Left lung (tissue), 10 donors: Measurements from ENCODE around the gene CDH22. TPM values are rescaled to one million over a fixed set of nuclear protein-coding genes. Genes with fewer than 3 reads are reported as not detected.

ENCODE experiments used
- ATAC-seq: fragments of 200-7000 bp; cut with Tn5 transposase; one replicate; pipeline ENCODE4 v1.9.1; 2020; ENCODE audit warnings: moderate library complexity
- DNase-seq, 4 donors: peaks; one replicate each; pipeline ENCODE4 v3.0.0-alpha.2; 2013 to 2020
- H3K27ac ChIP-seq, 2 donors: fragments of 200-600 bp; sonication (generic) in 1 of 2; one replicate each; pipeline versions ENCODE4 v1.5.0 to v1.8.0; 2020 to 2021
- H3K27me3 ChIP-seq, 2 donors: fragments of 200-600 bp; sonication (generic) in 1 of 2; one replicate each; pipeline versions ENCODE4 v1.5.0 to v1.8.0; 2020 to 2021
- H3K36me3 ChIP-seq, 2 donors: fragments of 200-600 bp; sonication (generic) in 1 of 2; one replicate each; pipeline versions ENCODE4 v1.5.0 to v1.8.0; 2020 to 2021
- H3K4me1 ChIP-seq, 2 donors: fragments of 200-600 bp; one replicate each; pipeline ENCODE4 v1.8.0; 2021
- H3K4me3 ChIP-seq, 2 donors: fragments of 200-600 bp; sonication (generic) in 1 of 2; one replicate each; pipeline versions ENCODE4 v1.5.0 to v1.8.0; 2020 to 2021; ENCODE audit warnings: mild to moderate bottlenecking in 1 of 2
- H3K9me3 ChIP-seq, 2 donors: fragments of 200-600 bp; sonication (generic) in 1 of 2; one replicate each; pipeline versions ENCODE4 v1.5.0 to v1.8.0; 2020 to 2021
- CTCF ChIP-seq, 2 donors: fragments of 200-600 bp; sonication (generic) in 1 of 2; IDR thresholded peaks; one replicate each; pipeline versions ENCODE4 v1.5.0 to v1.8.0; 2021; ENCODE audit warnings: antibody characterized with exemption in 2 of 2
- intact Hi-C, 2 donors: fragments of 100-400 bp; cut with DNase I; formaldehyde crosslinking; loops; one replicate each; pipeline versions ENCODE4 v1.11.2 to v1.14.2; 2022
- polyA plus RNA-seq, 6 donors: library from polyadenylated mRNA; unstranded; fragments of 120-200 nt; gene quantifications; one replicate each; pipeline ENCODE4 v1.2.1, GENCODE V29; 2013; ENCODE audit not compliant: insufficient read length in 6 of 6
- total RNA-seq, 2 donors: library from RNA; stranded (reverse); fragmentation: NEBNext Ultra II Directional; extraction: Animal tissue kit (Norgen Biotek cat#: 25700); gene quantifications; one replicate each; pipeline ENCODE4 v1.2.1, GENCODE V29; 2021
- donor health status: DM: no; HTN: yes; CAD: no.
- donor health status: DM: no; HTN: no; CAD: no.

Gene CDH22
- total and polyA plus RNA-seq, 8 donors, result 0.06 to 0.26 (median 0.08) TPM; not detected in 2

- peaks cover 49 to 96% of the 10 kb centered on the region in 2 donors for H3K27me3 ChIP-seq
Observed at GRCh38 chr20:46317685-46318177, 9.4 kb upstream of the CDH22 start.

GRCh38 chr20:46316984-46317684 lies 8.8 kb upstream of the CDH22 start:
- no peak overlapping the region for H3K27ac ChIP-seq
- no peak for TF ChIP-seq CTCF (IDR thresholded peaks at IDR 0.05)
- ATAC-seq, result no peak
- DNase-seq, result no peak
- intact Hi-C loops, result no loop called here
- H3K9me3 ChIP-seq, result no peaks in the 10 kb centered on the region
- H3K36me3 ChIP-seq, result no peaks in the 10 kb centered on the region
- no peaks in the 10 kb centered on the region for H3K4me1 ChIP-seq
- H3K27me3 ChIP-seq, result peaks cover 55 to 96% of the 10 kb centered on the region in 2 donors
- H3K4me3 ChIP-seq, result no peak overlapping the region

More at GRCh38 chr20:46317685-46318177, 9.4 kb upstream of the CDH22 start:
- DNase-seq, result no peak
- intact Hi-C loops, result no loop called here
- Histone ChIP-seq H3K36me3 (no peaks in the 10 kb centered on the region), H3K27ac (no peak overlapping the region), H3K9me3 (no peaks in the 10 kb centered on the region), H3K4me1 (no peaks in the 10 kb centered on the region), H3K4me3 (no peak overlapping the region)
- no peak for ATAC-seq
- TF ChIP-seq CTCF (IDR thresholded peaks at IDR 0.05), result no peak

- Histone ChIP-seq H3K36me3 (no peaks in the 10 kb centered on the region), H3K4me3 (no peak overlapping the region), H3K27ac (no peak overlapping the region), H3K27me3 (peaks cover 71 to 99% of the 10 kb centered on the region in 2 donors), H3K4me1 (no peaks in the 10 kb centered on the region), H3K9me3 (no peaks in the 10 kb centered on the region)
- DNase-seq (no peak), ATAC-seq (no peak)
- intact Hi-C loops, result no loop called here
- TF ChIP-seq CTCF (IDR thresholded peaks at IDR 0.05), result no peak
Observed at GRCh38 chr20:46315311-46315710, 7.0 kb upstream of the CDH22 start.

- intact Hi-C loops, result no loop called here
- Histone ChIP-seq H3K27ac (no peak overlapping the region), H3K9me3 (no peaks in the 10 kb centered on the region), H3K27me3 (peaks cover 91 to 100% of the 10 kb centered on the region in 2 donors), H3K4me3 (no peak overlapping the region), H3K36me3 (no peaks in the 10 kb centered on the region), H3K4me1 (peaks cover 0 to 8% of the 10 kb centered on the region in 2 donors)
- no peak for TF ChIP-seq CTCF (IDR thresholded peaks at IDR 0.05)
- DNase-seq (no peak), ATAC-seq (no peak)
Observed at GRCh38 chr20:46312945-46313861, 4.9 kb upstream of the CDH22 start.
